Measurements from ENCODE around the gene SCNN1A. TPM values are rescaled to one million over a fixed set of nuclear protein-coding genes. Genes with fewer than 3 reads are reported as not detected.
A peak's percentile ranks its signal among the peaks of the same experiment; 100 is the strongest.

The SCNN1A gene
- total and polyA plus RNA-seq, 2 of the 13 experiments (the other 11 are each of a cell fraction or from before 2014, with no cell fraction given): 1.5 to 14.6 TPM

GRCh38 chr12:6336079-6336888, 39.1 kb downstream of the SCNN1A start (continued):
- TF ChIP-seq, protein P1, sequence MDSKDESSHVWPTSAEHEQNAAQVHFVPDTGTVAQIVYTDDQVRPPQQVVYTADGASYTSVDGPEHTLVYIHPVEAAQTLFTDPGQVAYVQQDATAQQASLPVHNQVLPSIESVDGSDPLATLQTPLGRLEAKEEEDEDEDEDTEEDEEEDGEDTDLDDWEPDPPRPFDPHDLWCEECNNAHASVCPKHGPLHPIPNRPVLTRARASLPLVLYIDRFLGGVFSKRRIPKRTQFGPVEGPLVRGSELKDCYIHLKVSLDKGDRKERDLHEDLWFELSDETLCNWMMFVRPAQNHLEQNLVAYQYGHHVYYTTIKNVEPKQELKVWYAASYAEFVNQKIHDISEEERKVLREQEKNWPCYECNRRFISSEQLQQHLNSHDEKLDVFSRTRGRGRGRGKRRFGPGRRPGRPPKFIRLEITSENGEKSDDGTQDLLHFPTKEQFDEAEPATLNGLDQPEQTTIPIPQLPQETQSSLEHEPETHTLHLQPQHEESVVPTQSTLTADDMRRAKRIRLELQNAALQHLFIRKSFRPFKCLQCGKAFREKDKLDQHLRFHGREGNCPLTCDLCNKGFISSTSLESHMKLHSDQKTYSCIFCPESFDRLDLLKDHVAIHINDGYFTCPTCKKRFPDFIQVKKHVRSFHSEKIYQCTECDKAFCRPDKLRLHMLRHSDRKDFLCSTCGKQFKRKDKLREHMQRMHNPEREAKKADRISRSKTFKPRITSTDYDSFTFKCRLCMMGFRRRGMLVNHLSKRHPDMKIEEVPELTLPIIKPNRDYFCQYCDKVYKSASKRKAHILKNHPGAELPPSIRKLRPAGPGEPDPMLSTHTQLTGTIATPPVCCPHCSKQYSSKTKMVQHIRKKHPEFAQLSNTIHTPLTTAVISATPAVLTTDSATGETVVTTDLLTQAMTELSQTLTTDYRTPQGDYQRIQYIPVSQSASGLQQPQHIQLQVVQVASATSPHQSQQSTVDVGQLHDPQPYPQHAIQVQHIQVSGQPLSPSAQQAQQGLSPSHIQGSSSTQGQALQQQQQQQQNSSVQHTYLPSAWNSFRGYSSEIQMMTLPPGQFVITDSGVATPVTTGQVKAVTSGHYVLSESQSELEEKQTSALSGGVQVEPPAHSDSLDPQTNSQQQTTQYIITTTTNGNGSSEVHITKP (CRISPR knock-in tag; IDR thresholded peaks at IDR 0.05; ENCODE audit: low read depth): peak; percentile 79; the same call in 1 of the 2 replicates
- TF ChIP-seq ZNF441 (CRISPR knock-in tag; IDR thresholded peaks at IDR 0.05; ENCODE audit: borderline replicate concordance) (peak; percentile 3; the same call in 1 of the 2 replicates), ZNF451 (CRISPR knock-in tag; IDR thresholded peaks at IDR 0.05) (peak; percentile 27; the same call in 1 of the 2 replicates), IRF1 (CRISPR knock-in tag; IDR thresholded peaks at IDR 0.05; ENCODE audit: low read depth) (no peak), FOSL1 (CRISPR knock-in tag; IDR thresholded peaks at IDR 0.05; ENCODE audit: borderline replicate concordance) (peak; percentile 65; the same call in 1 of the 2 replicates), NCOA2 (CRISPR knock-in tag; IDR thresholded peaks at IDR 0.05) (peak; percentile 78), ZNF160 (CRISPR knock-in tag; IDR thresholded peaks at IDR 0.05) (peak; percentile 54), ZNF580 (CRISPR knock-in tag; IDR thresholded peaks at IDR 0.05; ENCODE audit: borderline replicate concordance, low read depth) (no peak), ZNF652 (CRISPR knock-in tag; IDR thresholded peaks at IDR 0.05; ENCODE audit: borderline replicate concordance, low read depth) (peak; percentile 98), ZNF607 (CRISPR knock-in tag; IDR thresholded peaks at IDR 0.05; ENCODE audit: borderline replicate concordance) (peak; percentile 40; the same call in 1 of the 2 replicates), SOX13 (IDR thresholded peaks at IDR 0.05) (no peak), SOX13 (CRISPR knock-in tag; conservative IDR thresholded peaks at IDR 0.05 in 1 of 2, IDR thresholded peaks at IDR 0.05 in 1 of 2) (peak in 1 of 2 experiments; percentile 19; a peak in 1 of 4 replicates), KDM4B (CRISPR knock-in tag; IDR thresholded peaks at IDR 0.05) (peak; percentile 37; the same call in 1 of the 2 replicates), PHF8 (CRISPR knock-in tag; IDR thresholded peaks at IDR 0.05) (peak; percentile 43), SP1 (IDR thresholded peaks at IDR 0.05) (no peak), SP1 (CRISPR knock-in tag; IDR thresholded peaks at IDR 0.05) (0 out of 2 replicates have a peak, but pooled peaks have one; percentile 10)

Data from HepG2 (cell line).